GM21360 (cell line): ENCODE data around the gene CCDC88C.

Experiments
- ATAC-seq: cut with Tn5 transposase; IDR thresholded peaks from one replicate; pipeline ENCODE4 v1.9.1; 2021; ENCODE audit warnings: mild to moderate bottlenecking, moderate library complexity; ENCODE audit not compliant: unreplicated experiment

The CCDC88C gene

GRCh38 chr14:91380610-91381371 is 36.8 kb downstream of the CCDC88C start:
- ATAC-seq = no peak

GRCh38 chr14:91380123-91380522 is 37.5 kb downstream of the CCDC88C start:
- no peak for ATAC-seq

- no peak for ATAC-seq
Measured at GRCh38 chr14:91379579-91379932, 38.1 kb downstream of the CCDC88C start.

- no peak for ATAC-seq
Measured at GRCh38 chr14:91378930-91379578, 38.6 kb downstream of the CCDC88C start.

- ATAC-seq = no peak
Measured at GRCh38 chr14:91377700-91378652, 39.6 kb downstream of the CCDC88C start.

GRCh38 chr14:91376547-91377477 is 40.8 kb downstream of the CCDC88C start:
- ATAC-seq = no peak

- no peak for ATAC-seq
Measured at GRCh38 chr14:91375720-91376452, 41.7 kb downstream of the CCDC88C start.

- ATAC-seq = no peak
Measured at GRCh38 chr14:91374879-91375702, 42.5 kb downstream of the CCDC88C start.

- ATAC-seq = no peak
Measured at GRCh38 chr14:91374287-91374878, 43.2 kb downstream of the CCDC88C start.

GRCh38 chr14:91373591-91374254 is 43.9 kb downstream of the CCDC88C start:
- peak; percentile 44 for ATAC-seq

GRCh38 chr14:91372671-91373495 is 44.7 kb downstream of the CCDC88C start:
- peak; percentile 7 for ATAC-seq

- ATAC-seq = no peak
Measured at GRCh38 chr14:91371990-91372375, 45.6 kb downstream of the CCDC88C start.

- ATAC-seq = no peak
Measured at GRCh38 chr14:91371011-91371989, 46.3 kb downstream of the CCDC88C start.

GRCh38 chr14:91369628-91370445 is 47.8 kb downstream of the CCDC88C start:
- ATAC-seq = no peak
